ENCODE measurements around the gene PIP5KL1.

Gene PIP5KL1

DNA sequence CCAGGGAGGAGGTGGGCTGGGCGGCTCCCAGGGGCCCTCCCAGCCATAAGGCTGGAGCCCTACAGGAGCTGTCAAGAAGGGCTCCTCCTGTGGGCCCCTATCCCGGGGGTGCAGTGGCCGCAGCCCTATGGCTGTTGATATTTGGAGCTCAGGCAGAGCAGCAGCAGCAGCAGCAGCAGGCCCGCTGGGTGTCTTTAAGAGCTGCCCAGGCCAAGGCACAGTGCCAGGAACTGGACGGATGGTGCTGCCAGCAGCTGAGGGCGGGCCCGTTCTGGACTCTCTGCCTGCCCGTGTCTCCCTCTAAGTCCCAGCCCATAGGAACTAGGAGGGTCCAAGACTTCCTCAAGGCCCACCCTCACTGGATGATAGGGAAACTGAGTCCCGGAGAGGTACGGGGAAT is 56.7 kb downstream of the PIP5KL1 start:
- TF ChIP-seq, protein P1, sequence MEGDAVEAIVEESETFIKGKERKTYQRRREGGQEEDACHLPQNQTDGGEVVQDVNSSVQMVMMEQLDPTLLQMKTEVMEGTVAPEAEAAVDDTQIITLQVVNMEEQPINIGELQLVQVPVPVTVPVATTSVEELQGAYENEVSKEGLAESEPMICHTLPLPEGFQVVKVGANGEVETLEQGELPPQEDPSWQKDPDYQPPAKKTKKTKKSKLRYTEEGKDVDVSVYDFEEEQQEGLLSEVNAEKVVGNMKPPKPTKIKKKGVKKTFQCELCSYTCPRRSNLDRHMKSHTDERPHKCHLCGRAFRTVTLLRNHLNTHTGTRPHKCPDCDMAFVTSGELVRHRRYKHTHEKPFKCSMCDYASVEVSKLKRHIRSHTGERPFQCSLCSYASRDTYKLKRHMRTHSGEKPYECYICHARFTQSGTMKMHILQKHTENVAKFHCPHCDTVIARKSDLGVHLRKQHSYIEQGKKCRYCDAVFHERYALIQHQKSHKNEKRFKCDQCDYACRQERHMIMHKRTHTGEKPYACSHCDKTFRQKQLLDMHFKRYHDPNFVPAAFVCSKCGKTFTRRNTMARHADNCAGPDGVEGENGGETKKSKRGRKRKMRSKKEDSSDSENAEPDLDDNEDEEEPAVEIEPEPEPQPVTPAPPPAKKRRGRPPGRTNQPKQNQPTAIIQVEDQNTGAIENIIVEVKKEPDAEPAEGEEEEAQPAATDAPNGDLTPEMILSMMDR (IDR thresholded peaks at IDR 0.05; ENCODE audit: borderline replicate concordance, insufficient read depth, low read depth, low read length), result no peak
- H3K4me3 ChIP-seq (ENCODE audit: low read depth, low read length), result no peak overlapping the region

- TF ChIP-seq, protein P1 (IDR thresholded peaks at IDR 0.05; ENCODE audit: borderline replicate concordance, insufficient read depth, low read depth, low read length), result no peak
- no peak overlapping the region for H3K4me3 ChIP-seq (ENCODE audit: low read depth, low read length)
These were observed 57.3 kb downstream of the PIP5KL1 start for GRCh38 chr9:127873223-127873691.

- H3K4me3 ChIP-seq (ENCODE audit: low read depth, low read length), result no peak overlapping the region
- TF ChIP-seq, protein P1 (IDR thresholded peaks at IDR 0.05; ENCODE audit: borderline replicate concordance, insufficient read depth, low read depth, low read length), result no peak
These were observed 58.0 kb downstream of the PIP5KL1 start for GRCh38 chr9:127872369-127873222.

GRCh38 chr9:127871531-127871930 is 59.0 kb downstream of the PIP5KL1 start:
- H3K4me3 ChIP-seq (ENCODE audit: low read depth, low read length), result no peak overlapping the region
- TF ChIP-seq, protein P1 (IDR thresholded peaks at IDR 0.05; ENCODE audit: borderline replicate concordance, insufficient read depth, low read depth, low read length), result no peak

- TF ChIP-seq, protein P1 (IDR thresholded peaks at IDR 0.05; ENCODE audit: borderline replicate concordance, insufficient read depth, low read depth, low read length), result no peak
- H3K4me3 ChIP-seq (ENCODE audit: low read depth, low read length), result no peak overlapping the region
These were observed 59.7 kb downstream of the PIP5KL1 start for GRCh38 chr9:127870887-127871286.

Measured in GM12875 (cell line).